Skeletal muscle satellite cell (primary cell): ENCODE results near the gene RDX. TPM values are rescaled to one million over a fixed set of nuclear protein-coding genes. Genes with fewer than 3 reads are reported as not detected.

Source experiments
- H3K27me3 ChIP-seq: 2 replicates; pipeline ENCODE4 v1.7.0; 2013; ENCODE audit warnings: low read length; ENCODE audit not compliant: control insufficient read depth, insufficient read depth
- H3K36me3 ChIP-seq: 2 replicates; pipeline ENCODE4 v1.7.0; 2013; ENCODE audit warnings: mild to moderate bottlenecking, control low read depth, low read length; ENCODE audit not compliant: insufficient read depth
- H3K4me1 ChIP-seq: 2 replicates; pipeline ENCODE4 v1.7.0; 2013; ENCODE audit warnings: low read length; ENCODE audit not compliant: control insufficient read depth, insufficient read depth
- H3K4me2 ChIP-seq: 2 replicates; pipeline ENCODE4 v1.7.0; 2013; ENCODE audit warnings: mild to moderate bottlenecking, low read length
- H3K4me3 ChIP-seq: 2 replicates; pipeline ENCODE4 v1.7.0; 2013; ENCODE audit warnings: low read length
- H3K9ac ChIP-seq: 2 replicates; pipeline ENCODE4 v1.7.0; 2013; ENCODE audit warnings: mild to moderate bottlenecking, low read depth, low read length, moderate library complexity
- H3K9me3 ChIP-seq: replicated peaks from 2 replicates; pipeline ENCODE4 v1.7.0; 2013; ENCODE audit warnings: mild to moderate bottlenecking, control low read depth, low read length
- total RNA-seq: library from RNA; depleted of rRNA; stranded (reverse); fragments of >200 nt; gene quantifications from 2 replicates; pipeline ENCODE4 v1.2.3, GENCODE V29; 2012; rRNA removed

Gene RDX
- 89.8 and 99.9 TPM in 2 replicates for total RNA-seq

- Histone ChIP-seq H3K36me3 (peaks cover 1% of the 10 kb centered on the region), H3K4me3 (peak within 1 kb of the TSS; percentile 95), H3K27me3 (no peaks in the 10 kb centered on the region), H3K4me2 (peak within 1 kb of the TSS; percentile 77), H3K9ac (peak within 1 kb of the TSS; percentile 99), H3K9me3 (no peaks in the 10 kb centered on the region), H3K4me1 (peaks cover 28% of the 10 kb centered on the region)
These were observed at the start of gene RDX for GRCh38 chr11:110296226-110297075. TSS of gene RDX (minus strand) at chr11:110296614. CDS start at chr11:110279692, 16,922 bp downstream.

DNA sequence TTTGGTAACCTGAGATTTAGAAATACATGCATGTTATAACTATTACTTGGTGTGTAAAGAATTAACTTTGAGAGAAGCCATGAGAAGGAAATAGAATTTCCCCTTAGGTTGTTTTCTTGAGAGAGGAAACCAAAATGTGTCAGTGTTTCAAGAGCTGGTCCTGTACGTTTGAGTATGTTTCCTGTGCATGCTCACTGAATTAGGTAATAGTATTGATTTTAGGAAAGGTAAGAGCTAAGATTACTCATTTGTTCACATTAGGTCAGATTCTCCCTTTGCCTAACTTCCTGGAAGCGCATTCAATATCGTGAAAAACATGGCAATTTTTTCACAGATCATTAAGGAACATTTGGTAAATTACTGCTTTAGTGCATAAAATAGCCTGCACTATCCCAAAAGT is 49.3 kb upstream of the RDX start:
- Histone ChIP-seq H3K27me3 (no peaks in the 10 kb centered on the region), H3K4me3 (no peak overlapping the region), H3K36me3 (no peaks in the 10 kb centered on the region), H3K9ac (no peak overlapping the region), H3K4me2 (no peak overlapping the region), H3K4me1 (no peaks in the 10 kb centered on the region), H3K9me3 (no peaks in the 10 kb centered on the region)

DNA sequence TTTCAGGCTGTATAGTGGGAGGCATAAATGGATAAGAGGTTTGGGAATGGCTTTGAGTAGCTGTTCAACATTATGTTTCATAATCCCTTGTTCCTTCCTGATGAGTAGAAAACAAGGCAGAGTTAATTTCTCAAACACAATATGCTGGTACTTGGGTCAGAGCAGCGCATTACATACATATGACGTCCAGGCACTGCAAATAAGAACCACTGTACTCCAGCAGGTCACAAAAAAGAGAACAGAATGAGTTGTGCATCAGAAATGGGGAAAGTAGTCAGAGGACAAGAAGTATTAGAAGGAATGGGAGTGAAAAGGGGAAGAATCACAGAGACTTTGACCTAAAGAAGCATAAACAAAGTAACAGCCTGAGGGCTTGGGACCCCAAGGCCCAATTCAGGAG is 44.0 kb upstream of the RDX start:
- Histone ChIP-seq H3K9ac (no peak overlapping the region), H3K27me3 (no peaks in the 10 kb centered on the region), H3K9me3 (no peaks in the 10 kb centered on the region), H3K36me3 (no peaks in the 10 kb centered on the region), H3K4me1 (no peaks in the 10 kb centered on the region), H3K4me2 (no peak overlapping the region), H3K4me3 (no peak overlapping the region)

GRCh38 chr11:110339456-110340250 is 43.2 kb upstream of the RDX start:
- Histone ChIP-seq H3K4me1 (no peaks in the 10 kb centered on the region), H3K9ac (no peak overlapping the region), H3K36me3 (no peaks in the 10 kb centered on the region), H3K4me2 (no peak overlapping the region), H3K4me3 (no peak overlapping the region), H3K27me3 (no peaks in the 10 kb centered on the region), H3K9me3 (no peaks in the 10 kb centered on the region)

GRCh38 chr11:110338684-110339083 is 42.3 kb upstream of the RDX start:
- H3K4me3 ChIP-seq, result no peak overlapping the region
- no peaks in the 10 kb centered on the region for H3K36me3 ChIP-seq
- H3K4me1 ChIP-seq, result no peaks in the 10 kb centered on the region
- no peaks in the 10 kb centered on the region for H3K9me3 ChIP-seq
- no peak overlapping the region for H3K4me2 ChIP-seq
- no peak overlapping the region for H3K9ac ChIP-seq
- no peaks in the 10 kb centered on the region for H3K27me3 ChIP-seq

DNA sequence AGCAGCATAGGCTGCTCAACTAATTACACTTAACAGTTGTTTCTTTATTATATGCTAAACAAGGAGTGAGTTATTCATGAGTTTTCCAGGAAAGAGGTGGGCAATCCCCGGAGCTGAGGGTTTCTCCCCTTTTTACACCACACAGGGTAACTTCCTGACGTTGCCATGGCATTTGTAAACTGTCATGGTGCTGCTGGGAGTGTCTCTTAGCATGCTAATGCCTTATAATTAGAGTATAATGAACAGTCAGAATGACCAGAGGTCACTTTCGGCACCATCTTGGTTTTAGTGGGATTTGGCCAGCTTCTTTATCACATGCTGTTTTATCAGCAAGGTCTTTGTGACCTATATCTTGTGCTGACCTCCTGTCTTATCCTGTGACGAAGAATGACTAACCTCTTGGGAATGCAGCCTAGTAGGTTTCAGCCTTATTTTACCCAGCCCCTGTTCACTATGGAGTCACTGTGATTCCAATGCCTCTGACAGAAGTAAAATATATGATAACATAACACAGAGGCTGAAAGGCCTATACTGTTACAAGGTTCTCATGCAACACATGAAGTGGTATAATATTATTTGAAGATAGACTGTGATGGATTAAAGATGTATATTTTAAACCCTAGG is 41.3 kb upstream of the RDX start:
- Histone ChIP-seq H3K9me3 (no peaks in the 10 kb centered on the region), H3K9ac (no peak overlapping the region), H3K4me3 (no peak overlapping the region), H3K36me3 (no peaks in the 10 kb centered on the region), H3K27me3 (no peaks in the 10 kb centered on the region), H3K4me1 (no peaks in the 10 kb centered on the region), H3K4me2 (no peak overlapping the region)

GRCh38 chr11:110336054-110336453 is 39.6 kb upstream of the RDX start:
- H3K36me3 ChIP-seq, result no peaks in the 10 kb centered on the region
- no peak overlapping the region for H3K4me3 ChIP-seq
- no peaks in the 10 kb centered on the region for H3K9me3 ChIP-seq
- H3K4me1 ChIP-seq, result no peaks in the 10 kb centered on the region
- no peak overlapping the region for H3K4me2 ChIP-seq
- H3K9ac ChIP-seq, result no peak overlapping the region
- no peaks in the 10 kb centered on the region for H3K27me3 ChIP-seq

DNA sequence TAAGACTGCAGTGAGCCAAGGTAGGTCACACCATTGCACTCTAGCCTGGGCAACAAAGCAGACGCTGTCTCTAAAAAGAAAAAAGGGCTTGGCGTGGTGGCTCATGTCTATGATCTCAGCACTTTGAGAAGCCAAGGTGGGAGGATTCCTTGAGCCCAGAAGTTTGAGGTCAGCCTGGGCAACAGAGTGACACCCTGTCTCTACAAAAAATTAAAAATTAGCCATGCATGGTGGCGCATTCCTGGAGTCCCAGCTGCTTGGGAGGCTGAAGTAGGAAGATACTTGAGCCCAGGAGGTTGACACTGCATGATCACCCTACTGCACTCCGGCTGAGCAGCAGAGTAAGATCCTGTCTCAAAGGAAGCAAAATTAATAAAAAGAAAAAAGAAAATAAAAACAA is 38.9 kb upstream of the RDX start:
- no peak overlapping the region for H3K4me2 ChIP-seq
- H3K4me1 ChIP-seq, result no peaks in the 10 kb centered on the region
- H3K4me3 ChIP-seq, result no peak overlapping the region
- no peaks in the 10 kb centered on the region for H3K9me3 ChIP-seq
- no peak overlapping the region for H3K9ac ChIP-seq
- no peaks in the 10 kb centered on the region for H3K27me3 ChIP-seq
- no peaks in the 10 kb centered on the region for H3K36me3 ChIP-seq

DNA sequence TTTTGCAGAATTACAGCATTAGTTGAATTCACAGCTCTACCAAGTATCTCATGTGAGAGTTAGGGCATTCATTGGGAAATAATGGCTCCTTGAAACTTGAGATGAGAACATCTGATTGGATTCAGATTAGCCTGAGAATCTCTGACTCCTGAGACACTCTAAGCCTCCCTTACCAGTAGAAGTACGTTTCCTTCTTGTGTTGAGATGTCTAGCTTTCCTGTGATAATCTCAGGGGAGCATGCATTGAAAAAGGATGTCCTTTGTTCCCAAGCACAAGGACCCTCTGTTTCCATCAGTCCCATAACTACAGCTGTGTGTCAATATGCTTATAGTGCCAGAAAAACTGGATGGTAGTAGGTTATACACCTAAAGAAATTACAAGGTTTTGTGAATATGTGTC is 35.2 kb upstream of the RDX start:
- no peaks in the 10 kb centered on the region for H3K36me3 ChIP-seq
- peaks cover 7% of the 10 kb centered on the region for H3K4me1 ChIP-seq
- no peak overlapping the region for H3K4me3 ChIP-seq
- H3K9ac ChIP-seq, result no peak overlapping the region
- no peak overlapping the region for H3K4me2 ChIP-seq
- no peaks in the 10 kb centered on the region for H3K9me3 ChIP-seq
- no peaks in the 10 kb centered on the region for H3K27me3 ChIP-seq

GRCh38 chr11:110329445-110329844 is 33.0 kb upstream of the RDX start:
- no peak overlapping the region for H3K9ac ChIP-seq
- H3K4me2 ChIP-seq, result no peak overlapping the region
- no peaks in the 10 kb centered on the region for H3K27me3 ChIP-seq
- no peak overlapping the region for H3K4me3 ChIP-seq
- no peaks in the 10 kb centered on the region for H3K9me3 ChIP-seq
- H3K4me1 ChIP-seq, result peaks cover 7% of the 10 kb centered on the region
- H3K36me3 ChIP-seq, result no peaks in the 10 kb centered on the region

DNA sequence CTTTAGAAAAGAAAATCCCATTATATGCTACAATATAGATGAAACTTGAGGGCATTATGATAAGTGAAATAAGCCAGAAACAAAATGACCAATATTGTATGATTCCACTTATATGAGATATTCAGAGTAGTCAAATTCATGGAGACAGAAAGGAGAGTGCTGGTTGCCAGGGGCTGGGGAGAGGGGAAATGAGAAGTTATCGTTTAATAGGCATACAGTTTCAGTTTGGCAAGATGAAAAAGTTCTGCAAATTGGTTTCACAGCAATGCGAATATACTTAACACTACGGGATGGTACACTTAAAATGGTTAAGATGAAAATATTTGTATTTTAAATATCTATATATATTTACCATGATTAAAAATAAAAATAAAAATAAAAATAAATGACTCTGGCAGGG is 31.1 kb upstream of the RDX start:
- no peaks in the 10 kb centered on the region for H3K36me3 ChIP-seq
- no peak overlapping the region for H3K9ac ChIP-seq
- H3K27me3 ChIP-seq, result no peaks in the 10 kb centered on the region
- no peak overlapping the region for H3K4me3 ChIP-seq
- no peak overlapping the region for H3K4me2 ChIP-seq
- no peaks in the 10 kb centered on the region for H3K9me3 ChIP-seq
- H3K4me1 ChIP-seq, result peaks cover 7% of the 10 kb centered on the region
